ENCODE measurements around the gene TGFBRAP1. TPM values are rescaled to one million over a fixed set of nuclear protein-coding genes. Genes with fewer than 3 reads are reported as not detected.

Gene TGFBRAP1
- 10 to 100 TPM; 20.6 to 21.0 TPM for total RNA-seq
- polyA plus RNA-seq = 10 to 100 TPM; 19.9 to 27.4 TPM

DNA sequence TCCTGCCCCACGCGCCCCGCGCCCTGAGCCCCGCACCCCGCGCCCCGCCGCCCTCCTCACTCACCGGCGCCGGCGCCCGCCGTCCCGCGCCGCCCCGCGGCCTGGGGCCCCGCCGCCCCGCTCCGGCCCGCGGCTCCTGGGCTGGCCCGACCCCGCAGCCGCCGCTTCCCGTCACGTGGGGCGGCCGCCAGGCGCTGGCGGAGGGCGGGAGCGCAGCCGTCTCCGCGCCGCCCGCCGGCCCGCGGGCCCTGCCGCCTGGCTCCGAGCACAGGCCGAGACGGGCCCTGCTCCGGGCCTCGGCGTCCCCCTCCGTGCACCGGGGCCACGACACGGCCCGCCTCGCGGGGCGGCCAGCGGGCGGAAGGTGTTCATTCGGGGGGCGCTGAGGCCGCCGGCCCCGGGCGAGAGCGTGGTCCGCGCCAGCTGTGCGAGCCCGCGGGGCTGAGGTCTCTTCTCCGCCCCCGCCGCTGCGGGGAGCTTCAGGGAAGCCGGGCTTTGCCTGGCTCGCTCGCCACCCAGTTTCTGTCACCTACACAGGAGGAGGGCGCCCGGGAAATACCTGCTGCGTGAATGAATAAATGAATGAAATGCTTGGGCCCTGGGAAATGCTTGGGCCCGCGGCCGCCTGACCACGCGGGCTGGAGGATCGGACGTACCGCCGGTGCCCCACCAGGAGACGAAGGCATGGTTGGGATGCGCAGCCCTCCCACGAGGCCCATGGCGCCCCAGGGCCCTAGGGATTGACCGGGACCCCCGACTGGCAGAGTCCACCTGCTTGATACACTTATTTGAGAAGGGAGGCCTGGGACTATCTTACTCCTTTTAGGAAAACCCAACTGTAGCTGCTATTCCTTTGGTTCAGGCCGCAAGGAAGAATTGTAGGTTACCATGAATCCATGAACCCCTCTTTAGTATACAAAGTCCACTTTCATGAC is at the start of gene TGFBRAP1:
Gene TGFBRAP1 (minus strand): TSS at position 175 of the 935 bp plus-strand sequence. CDS start 21,434 bp downstream, outside the sequence.
- no peaks in the 10 kb centered on the region for H3K36me3 ChIP-seq (ENCODE audit: insufficient read depth, low read length)
- peak within 1 kb of the TSS; percentile 83 for H3K27ac ChIP-seq (ENCODE audit: low read depth, low read length)
- H3K4me1 ChIP-seq (ENCODE audit: insufficient read depth, low read length) = peaks cover 31% of the 10 kb centered on the region
- ChIA-PET POLR2A (ENCODE audit: partially characterized antibody) (interaction anchor here (0.8 to 1.7 kb wide), 5 partner anchors 8 to 28 kb away, joined by 3 to 18 read pairs (median 4); partner anchors contain the start of gene C2orf49), CTCF (ENCODE audit: partially characterized antibody) (interaction anchor here (0.6 to 2.7 kb wide), 2 partner anchors 11 to 112 kb away, joined by 3 to 17 read pairs; no protein-coding TSS in a partner anchor)
- Mint-ChIP-seq H3K36me3 (peaks cover 0 to 7% of the 10 kb centered on the region in 2 donors), H3K27ac (peak within 1 kb of the TSS; percentile 92 to 99 (median 97)), H3K9me3 (no peaks in the 10 kb centered on the region), H3K4me3 (peak within 1 kb of the TSS; percentile 87 to 97 (median 94)), H3K4me1 (peaks cover 28 to 43% (median 38%) of the 10 kb centered on the region in 4 donors), H3K27me3 (no peaks in the 10 kb centered on the region)
- no peaks in the 10 kb centered on the region for H3K9me3 ChIP-seq (ENCODE audit: control insufficient read depth in 1 of 2, low read length in 2 of 2)
- intact Hi-C loops (cut with micrococcal nuclease) = loop anchor here (10.0 kb wide), 2 partner anchors 765 to 865 kb away; partner anchors contain the start of gene UXS1
- H3K27me3 ChIP-seq (ENCODE audit: insufficient read depth, low read length) = no peaks in the 10 kb centered on the region
- H3K4me3 ChIP-seq (ENCODE audit: low read length in 2 of 2) = peak within 1 kb of the TSS; percentile 44 to 70
- peak; percentile 59 to 75 (median 68) for DNase-seq

DNA sequence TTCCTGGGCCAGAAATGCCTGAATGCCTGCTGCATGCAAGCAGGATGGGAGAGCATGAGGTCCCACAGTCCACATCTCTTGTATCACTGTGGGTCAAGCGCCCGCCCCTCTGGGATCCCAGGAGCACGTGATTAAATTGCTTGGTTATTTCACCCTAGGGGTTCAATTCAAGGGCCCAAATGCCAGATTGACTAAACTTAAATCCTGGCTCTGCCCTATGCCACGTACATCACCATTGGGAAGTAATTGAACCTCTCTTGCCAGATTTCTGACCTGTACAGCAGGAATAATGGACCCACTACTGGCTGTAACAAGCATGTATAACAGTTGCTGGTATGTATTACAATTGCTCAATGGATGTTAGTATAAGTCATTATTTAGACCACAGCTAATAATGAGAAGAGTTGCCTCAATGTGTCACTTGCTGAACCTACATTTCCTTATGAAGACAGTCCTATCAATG is 49.4 kb upstream of the TGFBRAP1 start:
- H3K4me3 Mint-ChIP-seq = no peak overlapping the region
- intact Hi-C loops (cut with micrococcal nuclease) = no loop called here
- Histone ChIP-seq H3K9me3 (ENCODE audit: control insufficient read depth in 1 of 2, low read length in 2 of 2) (no peaks in the 10 kb centered on the region), H3K27ac (ENCODE audit: low read depth, low read length) (no peak overlapping the region), H3K36me3 (ENCODE audit: insufficient read depth, low read length) (no peaks in the 10 kb centered on the region), H3K27me3 (ENCODE audit: insufficient read depth, low read length) (no peaks in the 10 kb centered on the region), H3K4me3 (ENCODE audit: low read length in 2 of 2) (no peak overlapping the region), H3K4me1 (ENCODE audit: insufficient read depth, low read length) (peaks cover 5% of the 10 kb centered on the region)
- H3K9me3 Mint-ChIP-seq = no peaks in the 10 kb centered on the region
- no peaks in the 10 kb centered on the region for H3K36me3 Mint-ChIP-seq
- no peak for DNase-seq
- ChIA-PET POLR2A (ENCODE audit: partially characterized antibody) (no interaction called here), CTCF (ENCODE audit: partially characterized antibody) (no interaction called here)
- H3K27ac Mint-ChIP-seq = no peak overlapping the region
- peaks cover 3 to 8% (median 4%) of the 10 kb centered on the region in 4 donors for H3K4me1 Mint-ChIP-seq
- no peaks in the 10 kb centered on the region for H3K27me3 Mint-ChIP-seq

DNA sequence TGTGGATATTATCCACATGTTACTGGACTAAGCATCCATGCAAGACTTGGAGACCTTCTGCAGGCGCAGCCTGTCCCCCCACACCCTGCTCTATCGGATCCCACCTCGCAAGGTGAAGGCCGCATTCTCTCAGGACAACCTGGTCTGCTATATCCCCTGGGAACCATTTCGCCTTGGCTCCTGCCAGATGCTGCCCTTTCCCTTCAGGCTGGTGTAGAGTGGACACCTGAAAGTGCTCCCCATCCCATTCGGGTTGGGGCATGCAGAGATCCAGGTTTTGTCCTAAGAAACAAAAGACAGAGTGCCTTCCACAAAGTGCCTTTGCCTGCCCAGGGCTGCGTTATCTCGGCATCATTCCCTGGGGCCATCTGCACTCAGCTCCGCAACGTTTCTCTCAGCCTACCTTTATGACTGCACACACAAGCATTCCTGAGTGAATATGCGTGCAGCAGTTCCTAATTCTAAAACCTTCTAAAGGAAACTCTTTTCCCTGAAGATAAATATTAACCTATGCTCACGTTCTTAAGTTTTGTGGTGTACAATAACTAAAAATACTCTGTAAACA is 48.8 kb upstream of the TGFBRAP1 start:
- DNase-seq = no peak
- no peaks in the 10 kb centered on the region for H3K36me3 Mint-ChIP-seq
- peaks cover 6 to 14% (median 10%) of the 10 kb centered on the region in 4 donors for H3K4me1 Mint-ChIP-seq
- POLR2A ChIA-PET (ENCODE audit: partially characterized antibody) = no interaction called here
- Histone ChIP-seq H3K4me3 (ENCODE audit: low read length in 2 of 2) (no peak overlapping the region), H3K9me3 (ENCODE audit: control insufficient read depth in 1 of 2, low read length in 2 of 2) (no peaks in the 10 kb centered on the region), H3K36me3 (ENCODE audit: insufficient read depth, low read length) (no peaks in the 10 kb centered on the region), H3K4me1 (ENCODE audit: insufficient read depth, low read length) (peaks cover 11% of the 10 kb centered on the region), H3K27me3 (ENCODE audit: insufficient read depth, low read length) (no peaks in the 10 kb centered on the region), H3K27ac (ENCODE audit: low read depth, low read length) (no peak overlapping the region)
- CTCF ChIA-PET (ENCODE audit: partially characterized antibody) = no interaction called here
- intact Hi-C loops (cut with micrococcal nuclease) = no loop called here
- H3K27me3 Mint-ChIP-seq = no peaks in the 10 kb centered on the region
- H3K4me3 Mint-ChIP-seq = no peak overlapping the region
- H3K9me3 Mint-ChIP-seq = no peaks in the 10 kb centered on the region
- no peak overlapping the region for H3K27ac Mint-ChIP-seq

- POLR2A ChIA-PET (ENCODE audit: partially characterized antibody) = no interaction called here
- Histone ChIP-seq H3K9me3 (ENCODE audit: control insufficient read depth in 1 of 2, low read length in 2 of 2) (no peaks in the 10 kb centered on the region), H3K27ac (ENCODE audit: low read depth, low read length) (no peak overlapping the region), H3K36me3 (ENCODE audit: insufficient read depth, low read length) (no peaks in the 10 kb centered on the region), H3K4me1 (ENCODE audit: insufficient read depth, low read length) (peaks cover 16% of the 10 kb centered on the region), H3K27me3 (ENCODE audit: insufficient read depth, low read length) (no peaks in the 10 kb centered on the region), H3K4me3 (ENCODE audit: low read length in 2 of 2) (no peak overlapping the region)
- Mint-ChIP-seq H3K4me1 (peaks cover 8 to 19% (median 15%) of the 10 kb centered on the region in 4 donors), H3K27ac (no peak overlapping the region), H3K4me3 (no peak overlapping the region), H3K27me3 (no peaks in the 10 kb centered on the region), H3K9me3 (no peaks in the 10 kb centered on the region), H3K36me3 (no peaks in the 10 kb centered on the region)
- intact Hi-C loops (cut with micrococcal nuclease) = no loop called here
- no peak for DNase-seq
- CTCF ChIA-PET (ENCODE audit: partially characterized antibody) = no interaction called here
These were observed 48.3 kb upstream of the TGFBRAP1 start for GRCh38 chr2:105377871-105378270.

- Mint-ChIP-seq H3K9me3 (no peaks in the 10 kb centered on the region), H3K27ac (no peak overlapping the region), H3K27me3 (no peaks in the 10 kb centered on the region), H3K4me1 (peaks cover 8 to 20% (median 16%) of the 10 kb centered on the region in 4 donors), H3K4me3 (no peak overlapping the region), H3K36me3 (no peaks in the 10 kb centered on the region)
- Histone ChIP-seq H3K9me3 (ENCODE audit: control insufficient read depth in 1 of 2, low read length in 2 of 2) (no peaks in the 10 kb centered on the region), H3K4me3 (ENCODE audit: low read length in 2 of 2) (no peak overlapping the region), H3K27me3 (ENCODE audit: insufficient read depth, low read length) (no peaks in the 10 kb centered on the region), H3K27ac (ENCODE audit: low read depth, low read length) (no peak overlapping the region), H3K36me3 (ENCODE audit: insufficient read depth, low read length) (no peaks in the 10 kb centered on the region), H3K4me1 (ENCODE audit: insufficient read depth, low read length) (peaks cover 18% of the 10 kb centered on the region)
- ChIA-PET CTCF (ENCODE audit: partially characterized antibody) (no interaction called here), POLR2A (ENCODE audit: partially characterized antibody) (no interaction called here)
- intact Hi-C loops (cut with micrococcal nuclease) = no loop called here
- DNase-seq = no peak
These were observed 47.3 kb upstream of the TGFBRAP1 start for GRCh38 chr2:105376789-105377240.

GRCh38 chr2:105376010-105376409 is 46.5 kb upstream of the TGFBRAP1 start:
- Mint-ChIP-seq H3K27ac (no peak overlapping the region), H3K4me3 (no peak overlapping the region), H3K4me1 (peaks cover 8 to 20% (median 17%) of the 10 kb centered on the region in 4 donors), H3K36me3 (no peaks in the 10 kb centered on the region), H3K27me3 (no peaks in the 10 kb centered on the region), H3K9me3 (no peaks in the 10 kb centered on the region)
- no peak for DNase-seq
- Histone ChIP-seq H3K4me3 (ENCODE audit: low read length in 2 of 2) (no peak overlapping the region), H3K4me1 (ENCODE audit: insufficient read depth, low read length) (peaks cover 18% of the 10 kb centered on the region), H3K9me3 (ENCODE audit: control insufficient read depth in 1 of 2, low read length in 2 of 2) (no peaks in the 10 kb centered on the region), H3K27ac (ENCODE audit: low read depth, low read length) (no peak overlapping the region), H3K27me3 (ENCODE audit: insufficient read depth, low read length) (no peaks in the 10 kb centered on the region), H3K36me3 (ENCODE audit: insufficient read depth, low read length) (no peaks in the 10 kb centered on the region)
- intact Hi-C loops (cut with micrococcal nuclease) = no loop called here
- ChIA-PET CTCF (ENCODE audit: partially characterized antibody) (interaction anchor here (1.3 to 6.2 kb wide), 2 partner anchors 9 to 144 kb away, joined by 4 to 57 read pairs; no protein-coding TSS in a partner anchor), POLR2A (ENCODE audit: partially characterized antibody) (no interaction called here)

- Histone ChIP-seq H3K9me3 (ENCODE audit: control insufficient read depth in 1 of 2, low read length in 2 of 2) (no peaks in the 10 kb centered on the region), H3K4me3 (ENCODE audit: low read length in 2 of 2) (no peak overlapping the region), H3K27me3 (ENCODE audit: insufficient read depth, low read length) (no peaks in the 10 kb centered on the region), H3K4me1 (ENCODE audit: insufficient read depth, low read length) (peaks cover 20% of the 10 kb centered on the region), H3K27ac (ENCODE audit: low read depth, low read length) (no peak overlapping the region), H3K36me3 (ENCODE audit: insufficient read depth, low read length) (no peaks in the 10 kb centered on the region)
- CTCF ChIA-PET (ENCODE audit: partially characterized antibody) = interaction anchor here (1.3 to 6.2 kb wide), 2 partner anchors 8 to 144 kb away, joined by 4 to 57 read pairs; no protein-coding TSS in a partner anchor
- Mint-ChIP-seq H3K9me3 (no peaks in the 10 kb centered on the region), H3K4me3 (no peak overlapping the region), H3K27ac (peak overlapping the region in 3 of 7 donors; percentile 35 to 38 (median 37)), H3K27me3 (no peaks in the 10 kb centered on the region), H3K36me3 (no peaks in the 10 kb centered on the region), H3K4me1 (peaks cover 9 to 21% (median 19%) of the 10 kb centered on the region in 4 donors)
- no peak for DNase-seq
- POLR2A ChIA-PET (ENCODE audit: partially characterized antibody) = no interaction called here
- intact Hi-C loops (cut with micrococcal nuclease) = no loop called here
These were observed 45.5 kb upstream of the TGFBRAP1 start for GRCh38 chr2:105375001-105375561.

Data from CD4-positive, alpha-beta memory T cell (primary cell).